Testis (tissue), 2 donors: ENCODE data around the gene SPRYD3.

Experiments
- POLR2A ChIP-seq: fragments of 450-650 bp; IDR thresholded peaks from one replicate; pipeline ENCODE4 v1.6.1; 2017; ENCODE audit warnings: antibody characterized with exemption, mild to moderate bottlenecking, moderate library complexity
- TF ChIP-seq, protein P1 (sequence below), 3 experiments: fragments of 450-650 bp in 2 of 3; fragments of 200-600 bp in 1 of 3; sonication (generic) in 1 of 3; IDR thresholded peaks; one replicate each; pipeline ENCODE4 v1.5.1; 2016 to 2019; ENCODE audit warnings: antibody characterized with exemption in 3 of 3, mild to moderate bottlenecking in 2 of 3, moderate library complexity in 1 of 3

DNA sequence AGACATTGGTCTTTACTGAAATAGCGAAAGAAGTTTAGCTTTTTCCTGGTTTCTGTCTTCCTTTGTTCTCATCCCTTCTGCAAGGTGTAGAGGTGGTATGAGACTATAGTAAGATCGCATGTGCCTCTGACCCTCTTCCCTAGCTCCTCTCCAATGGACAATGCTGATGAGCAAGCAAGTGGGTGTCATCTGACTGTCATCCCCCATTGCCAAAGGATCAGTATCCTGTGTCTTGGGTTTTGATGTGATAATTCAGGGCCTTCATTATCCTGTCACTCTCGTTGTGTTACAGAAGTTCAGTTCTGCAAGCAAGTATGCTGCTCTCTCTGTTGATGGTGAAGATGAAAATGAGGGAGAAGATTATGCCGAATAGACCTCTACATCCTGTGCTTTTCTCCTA lies 39.3 kb downstream of the SPRYD3 start:
- TF ChIP-seq, protein P1, sequence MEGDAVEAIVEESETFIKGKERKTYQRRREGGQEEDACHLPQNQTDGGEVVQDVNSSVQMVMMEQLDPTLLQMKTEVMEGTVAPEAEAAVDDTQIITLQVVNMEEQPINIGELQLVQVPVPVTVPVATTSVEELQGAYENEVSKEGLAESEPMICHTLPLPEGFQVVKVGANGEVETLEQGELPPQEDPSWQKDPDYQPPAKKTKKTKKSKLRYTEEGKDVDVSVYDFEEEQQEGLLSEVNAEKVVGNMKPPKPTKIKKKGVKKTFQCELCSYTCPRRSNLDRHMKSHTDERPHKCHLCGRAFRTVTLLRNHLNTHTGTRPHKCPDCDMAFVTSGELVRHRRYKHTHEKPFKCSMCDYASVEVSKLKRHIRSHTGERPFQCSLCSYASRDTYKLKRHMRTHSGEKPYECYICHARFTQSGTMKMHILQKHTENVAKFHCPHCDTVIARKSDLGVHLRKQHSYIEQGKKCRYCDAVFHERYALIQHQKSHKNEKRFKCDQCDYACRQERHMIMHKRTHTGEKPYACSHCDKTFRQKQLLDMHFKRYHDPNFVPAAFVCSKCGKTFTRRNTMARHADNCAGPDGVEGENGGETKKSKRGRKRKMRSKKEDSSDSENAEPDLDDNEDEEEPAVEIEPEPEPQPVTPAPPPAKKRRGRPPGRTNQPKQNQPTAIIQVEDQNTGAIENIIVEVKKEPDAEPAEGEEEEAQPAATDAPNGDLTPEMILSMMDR (IDR thresholded peaks at IDR 0.05) = no peak
- TF ChIP-seq POLR2A = no peak
